ENCODE data around the gene SPATS2.
A peak's percentile ranks its signal among the peaks of the same experiment; 100 is the strongest.
"Not testable (repeated sequence)": the region's sequence is repeated elsewhere in the genome, so short reads cannot be mapped to it uniquely, and the experiment has no call there.

SPATS2 gene

DNA sequence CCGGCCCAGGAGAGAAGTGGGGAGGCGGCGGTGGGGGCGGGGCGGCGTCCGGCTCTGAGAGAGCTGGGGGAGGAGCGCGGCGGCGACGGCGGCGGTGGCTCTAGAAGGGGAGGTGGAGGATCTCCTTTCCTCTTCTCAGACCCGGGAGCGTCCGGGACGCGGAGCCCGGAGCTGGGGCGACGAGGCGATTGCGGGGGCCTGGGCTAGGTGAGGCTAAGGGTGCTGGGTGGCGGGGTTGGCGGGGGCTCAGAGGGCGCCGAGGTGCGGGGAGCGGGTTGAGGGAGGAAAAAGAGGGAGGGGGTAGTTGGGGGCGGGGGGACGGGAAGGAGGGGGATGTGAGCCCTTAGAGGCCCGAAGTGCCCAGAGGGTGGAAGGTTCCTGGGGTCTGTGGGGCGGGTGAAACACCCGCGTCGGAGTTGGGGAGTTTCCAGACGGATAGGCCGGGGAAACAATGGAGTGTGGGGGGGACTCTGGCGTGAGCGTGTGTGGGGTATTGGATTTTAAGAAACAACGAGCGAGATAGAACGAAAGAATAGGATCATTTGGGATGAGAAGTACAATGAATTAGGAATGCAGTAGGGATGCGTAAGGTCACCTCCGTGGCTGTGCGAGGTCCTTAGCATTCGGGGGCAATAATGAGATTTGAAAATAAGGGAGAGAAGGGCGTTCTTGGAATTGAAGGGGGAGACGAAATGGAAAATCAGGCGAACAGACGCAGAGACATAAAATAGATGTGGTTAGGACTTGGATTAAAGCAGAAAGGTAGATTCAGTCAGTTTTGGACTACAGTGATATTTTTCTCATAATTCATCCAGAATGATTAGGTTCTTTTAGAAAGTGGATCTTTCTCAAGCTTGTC lies at the start of gene SPATS2:
Gene SPATS2 (plus strand): TSS at position 82 of the 859 bp plus-strand sequence. CDS start 93,551 bp downstream, outside the sequence.
- DNase-seq (ENCODE audit: low read depth in 2 of 2): peak; percentile 34 to 46
- H3K4me3 ChIP-seq (replicated peaks in 1 of 2; ENCODE audit: low read depth in 2 of 2, low read length in 2 of 2): peak within 1 kb of the TSS; percentile 71 to 81
- TF ChIP-seq CTCF (IDR thresholded peaks at IDR 0.05; ENCODE audit: low read depth, low read length): no peak

DNA sequence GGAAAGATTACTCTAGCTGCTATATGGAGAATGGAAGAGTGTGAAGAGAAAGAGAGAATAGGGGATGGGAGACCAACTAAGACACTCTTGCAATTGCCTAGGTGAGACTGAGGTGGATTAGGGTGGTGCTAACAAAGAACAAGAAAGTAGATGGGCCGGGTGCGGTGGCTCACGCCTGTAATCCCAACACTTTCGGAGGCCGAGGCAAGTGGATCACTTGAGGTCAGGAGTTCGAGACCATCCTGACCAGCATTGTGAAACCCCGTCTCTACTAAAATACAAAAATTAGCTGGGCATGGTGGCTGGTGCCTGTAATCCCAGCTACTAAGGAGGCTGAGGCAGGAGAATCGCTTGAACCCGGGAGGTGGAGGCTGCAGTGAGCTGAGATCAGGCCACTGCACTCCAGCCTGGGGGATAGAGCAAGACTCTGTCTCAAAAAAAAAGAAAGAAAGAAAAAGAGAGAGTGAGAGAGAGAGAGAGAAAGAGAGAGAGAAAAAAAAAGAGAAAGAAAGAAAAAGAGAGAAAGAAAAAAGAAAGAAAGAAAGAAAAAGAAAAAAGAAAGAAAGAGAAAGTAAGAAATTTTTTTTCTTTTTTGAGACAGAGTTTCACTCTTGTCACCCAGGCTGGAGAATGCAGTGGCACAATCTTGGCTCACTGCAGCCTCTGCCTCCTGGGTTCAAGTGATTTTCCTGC lies 46.7 kb upstream of the SPATS2 start:
- DNase-seq (ENCODE audit: low read depth in 2 of 2); H3K4me3 ChIP-seq (replicated peaks in 1 of 2; ENCODE audit: low read depth in 2 of 2, low read length in 2 of 2): not testable (repeated sequence)

DNA sequence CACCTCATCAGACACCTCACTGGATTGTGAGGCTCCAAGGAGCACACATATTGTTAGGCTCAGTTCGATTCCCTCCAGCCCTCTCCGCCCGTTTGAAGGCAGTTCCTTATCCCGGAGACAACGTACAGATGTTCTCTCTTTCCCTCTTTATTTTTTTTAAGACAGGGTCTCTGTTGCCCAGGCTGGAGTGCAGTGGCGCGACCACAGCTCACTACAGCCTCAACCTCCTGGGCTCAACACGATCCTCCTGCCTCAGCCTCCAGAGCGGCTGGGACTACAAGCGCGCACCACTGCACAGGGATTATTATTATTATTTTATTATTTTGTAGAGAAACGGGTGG lies 44.9 kb upstream of the SPATS2 start:
- no peak for TF ChIP-seq CTCF (IDR thresholded peaks at IDR 0.05; ENCODE audit: low read depth, low read length)
- DNase-seq (ENCODE audit: low read depth in 2 of 2): no peak
- H3K4me3 ChIP-seq (replicated peaks in 1 of 2; ENCODE audit: low read depth in 2 of 2, low read length in 2 of 2): peak overlapping the region; percentile 73 to 79

DNA sequence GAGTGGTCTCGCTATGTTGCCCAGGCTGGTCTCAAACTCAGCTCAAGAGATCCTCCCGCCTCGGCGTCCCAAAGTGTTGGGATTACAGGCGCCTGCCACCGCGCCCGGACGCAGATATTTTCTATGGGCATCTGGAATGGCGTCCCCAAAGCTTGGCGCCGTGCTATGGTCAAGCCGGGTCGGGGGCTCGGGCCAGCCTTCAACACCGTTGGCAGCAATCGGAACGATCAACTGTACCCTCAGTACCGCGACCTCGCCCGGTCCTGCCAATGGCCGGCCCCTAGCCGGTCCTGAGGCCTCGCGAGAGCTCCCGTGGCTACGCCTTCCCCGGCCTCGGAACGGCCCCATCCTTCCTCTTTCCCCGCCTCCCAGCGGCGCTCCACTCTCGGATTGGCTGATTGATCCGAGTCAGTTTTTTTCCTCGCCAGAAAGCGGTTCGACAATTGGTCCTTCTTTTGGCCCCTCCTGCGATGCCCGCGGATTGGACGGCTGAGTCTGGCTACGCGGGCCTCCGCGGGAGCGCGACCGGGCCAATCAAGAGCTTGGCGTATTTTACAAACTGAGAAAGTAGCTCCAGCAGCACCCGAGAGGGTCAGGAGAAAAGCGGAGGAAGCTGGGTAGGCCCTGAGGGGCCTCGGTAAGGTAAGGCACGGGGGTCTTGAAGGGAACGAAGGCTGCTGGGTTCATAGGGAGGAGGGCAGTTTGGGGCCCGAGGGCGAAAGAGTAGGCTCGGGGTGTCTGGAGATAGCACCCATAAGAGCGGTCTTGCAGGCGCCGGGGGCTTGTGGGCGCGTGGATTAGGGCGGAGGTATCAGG lies 44.3 kb upstream of the SPATS2 start, which contains the start of gene TROAP:
Gene TROAP (plus strand): TSS at position 548 of the 816 bp plus-strand sequence. CDS start 354 bp downstream, outside the sequence.
- DNase-seq (ENCODE audit: low read depth in 2 of 2): peak; percentile 98 to 99
- peak within 1 kb of the TSS; percentile 73 to 79 for H3K4me3 ChIP-seq (replicated peaks in 1 of 2; ENCODE audit: low read depth in 2 of 2, low read length in 2 of 2)
- no peak for TF ChIP-seq CTCF (IDR thresholded peaks at IDR 0.05; ENCODE audit: low read depth, low read length)

- DNase-seq (ENCODE audit: low read depth in 2 of 2): no peak
- TF ChIP-seq CTCF (IDR thresholded peaks at IDR 0.05; ENCODE audit: low read depth, low read length): no peak
- H3K4me3 ChIP-seq (replicated peaks in 1 of 2; ENCODE audit: low read depth in 2 of 2, low read length in 2 of 2): peak overlapping the region; percentile 67 to 78
Observed at GRCh38 chr12:49323524-49324097, 43.7 kb upstream of the SPATS2 start.

GRCh38 chr12:49325606-49326005 lies 41.7 kb upstream of the SPATS2 start:
- no peak for TF ChIP-seq CTCF (IDR thresholded peaks at IDR 0.05; ENCODE audit: low read depth, low read length)
- H3K4me3 ChIP-seq (replicated peaks in 1 of 2; ENCODE audit: low read depth in 2 of 2, low read length in 2 of 2): no peak overlapping the region
- DNase-seq (ENCODE audit: low read depth in 2 of 2): no peak
